DMS53 treated with DMSO at 0.1 percent for 48 hours (cell line): ENCODE measurements around the gene ME2.
"Not testable (repeated sequence)": the region's sequence is repeated elsewhere in the genome, so short reads cannot be mapped to it uniquely, and the experiment has no call there.

Experiments
- DNase-seq: peaks from one replicate; lab custom pipeline; 2025; ENCODE audit not compliant: unreplicated experiment; lab: John Stamatoyannopoulos, UW

The ME2 gene

GRCh38 chr18:50859793-50860555 lies 18.9 kb upstream of the ME2 start:
- DNase-seq = no peak

- DNase-seq = no peak
Measured at GRCh38 chr18:50861617-50862016, 17.3 kb upstream of the ME2 start.

GRCh38 chr18:50862401-50862800 lies 16.5 kb upstream of the ME2 start:
- no peak for DNase-seq

- DNase-seq = no peak
Measured at GRCh38 chr18:50863840-50864375, 15.0 kb upstream of the ME2 start.

- peak; percentile 24 for DNase-seq
Measured at GRCh38 chr18:50866765-50867164, 12.2 kb upstream of the ME2 start.

- DNase-seq = peak; percentile 21
Measured at GRCh38 chr18:50869150-50869549, 9.8 kb upstream of the ME2 start.

- peak; percentile 42 for DNase-seq
Measured at GRCh38 chr18:50870138-50870845, 8.6 kb upstream of the ME2 start.

- DNase-seq = no peak
Measured at GRCh38 chr18:50871846-50872245, 7.1 kb upstream of the ME2 start.

GRCh38 chr18:50875966-50876536 lies 2.9 kb upstream of the ME2 start:
- DNase-seq = no peak

- no peak for DNase-seq
Measured at GRCh38 chr18:50877545-50878265, 1.2 kb upstream of the ME2 start.

- DNase-seq = peak; percentile 53
Measured at GRCh38 chr18:50879302-50880118, 592 bp downstream of the ME2 start.

GRCh38 chr18:50880119-50880465 lies 1.2 kb downstream of the ME2 start:
- no peak for DNase-seq

- not testable (repeated sequence) for DNase-seq
Measured at GRCh38 chr18:50880944-50881343, 2.0 kb downstream of the ME2 start.

- DNase-seq = no peak
Measured at GRCh38 chr18:50886929-50887328, 8.0 kb downstream of the ME2 start.

- peak; percentile 73 for DNase-seq
Measured at GRCh38 chr18:50895350-50896045, 16.6 kb downstream of the ME2 start.

- no peak for DNase-seq
Measured at GRCh38 chr18:50896093-50896492, 17.2 kb downstream of the ME2 start.

GRCh38 chr18:50898919-50899318 lies 20.0 kb downstream of the ME2 start:
- no peak for DNase-seq

- DNase-seq = peak; percentile 94
Measured at GRCh38 chr18:50902797-50903196, 23.9 kb downstream of the ME2 start.

- DNase-seq = no peak
Measured at GRCh38 chr18:50906843-50907242, 27.9 kb downstream of the ME2 start.

GRCh38 chr18:50909261-50909660 lies 30.3 kb downstream of the ME2 start:
- DNase-seq = no peak
